Esophagus squamous epithelium (tissue), 4 donors: ENCODE data around the gene PARL.

ENCODE experiments used
- CTCF ChIP-seq, 6 experiments: fragments of 450-650 bp in 4 of 6; fragments of 200-600 bp in 2 of 6; sonication (generic) in 2 of 6; IDR thresholded peaks; one replicate each; pipeline ENCODE4 v1.5.1; 2016 to 2019; ENCODE audit warnings: antibody characterized with exemption in 6 of 6, mild to moderate bottlenecking in 4 of 6, moderate library complexity in 4 of 6
- POLR2A ChIP-seq, 4 donors: fragments of 450-650 bp; IDR thresholded peaks; one replicate each; pipeline ENCODE4 v1.6.1; 2017; ENCODE audit warnings: antibody characterized with exemption in 4 of 4, mild to moderate bottlenecking in 4 of 4, moderate library complexity in 3 of 4

GRCh38 chr3:183845090-183845489 lies 39.6 kb downstream of the PARL start:
- no peak for TF ChIP-seq CTCF (IDR thresholded peaks at IDR 0.05)
- TF ChIP-seq POLR2A (IDR thresholded peaks at IDR 0.05): no peak
